H9 (cell line): Measurements from ENCODE around the gene PYHIN1. TPM values are rescaled to one million over a fixed set of nuclear protein-coding genes. Genes with fewer than 3 reads are reported as not detected.

Source experiments
- DNase-seq: peaks from one replicate; pipeline ENCODE4 v3.0.0-alpha.2; 2017
- H2AFZ ChIP-seq: one replicate; pipeline ENCODE4 v1.6.1; 2013; ENCODE audit warnings: mild to moderate bottlenecking, low read length, control low read depth, moderate library complexity
- H2AK5ac ChIP-seq: 2 replicates; pipeline ENCODE4 v1.6.1; 2013; ENCODE audit warnings: low read length, control low read depth, mixed read lengths; ENCODE audit not compliant: insufficient read length
- H2BK120ac ChIP-seq: one replicate; pipeline ENCODE4 v1.6.1; 2013; ENCODE audit warnings: low read depth, mild to moderate bottlenecking, low read length, control low read depth, inconsistent platforms; ENCODE audit not compliant: poor library complexity, severe bottlenecking
- H2BK12ac ChIP-seq: 2 replicates; pipeline ENCODE4 v1.6.1; 2013; ENCODE audit warnings: low read length, control low read depth, mixed read lengths, low read depth; ENCODE audit not compliant: insufficient read length
- H2BK15ac ChIP-seq: 2 replicates; pipeline ENCODE4 v1.6.1; 2013; ENCODE audit warnings: low read depth, low read length, control low read depth
- H2BK20ac ChIP-seq: one replicate; pipeline ENCODE4 v1.6.1; 2013; ENCODE audit warnings: low read depth, mild to moderate bottlenecking, low read length, control low read depth, inconsistent platforms; ENCODE audit not compliant: poor library complexity, severe bottlenecking
- H2BK5ac ChIP-seq: 2 replicates; pipeline ENCODE4 v1.6.1; 2013; ENCODE audit warnings: low read length, control low read depth, mixed read lengths; ENCODE audit not compliant: insufficient read length
- H3K14ac ChIP-seq: 2 replicates; pipeline ENCODE4 v1.6.1; 2013; ENCODE audit warnings: low read length, control low read depth; ENCODE audit not compliant: insufficient read depth
- H3K18ac ChIP-seq: 2 replicates; pipeline ENCODE4 v1.6.1; 2013; ENCODE audit warnings: low read depth, mild to moderate bottlenecking, mixed read lengths, low read length, control low read depth; ENCODE audit not compliant: insufficient read length
- H3K23ac ChIP-seq: 2 replicates; pipeline ENCODE4 v1.6.1; 2013; ENCODE audit warnings: low read length, control low read depth, mixed read lengths, low read depth; ENCODE audit not compliant: insufficient read length
- H3K23me2 ChIP-seq: 2 replicates; pipeline ENCODE4 v1.6.1; 2013; ENCODE audit warnings: low read depth, mild to moderate bottlenecking, mixed read lengths, low read length, control low read depth; ENCODE audit not compliant: insufficient read length, poor library complexity, severe bottlenecking
- H3K27ac ChIP-seq: 2 replicates; pipeline ENCODE4 v1.5.1; 2013; ENCODE audit warnings: low read length, control low read depth, mixed read lengths, low read depth; ENCODE audit not compliant: insufficient read length
- H3K27me3 ChIP-seq: 2 replicates; pipeline ENCODE4 v1.6.1; 2013; ENCODE audit warnings: low read length, control low read depth, inconsistent platforms; ENCODE audit not compliant: insufficient read depth
- H3K4ac ChIP-seq: 2 replicates; pipeline ENCODE4 v1.6.1; 2013; ENCODE audit warnings: low read depth, mild to moderate bottlenecking, control low read depth, inconsistent platforms, low read length, moderate library complexity
- H3K4me1 ChIP-seq: 2 replicates; pipeline ENCODE4 v1.6.1; 2013; ENCODE audit warnings: low read length, control low read depth, inconsistent platforms; ENCODE audit not compliant: insufficient read depth
- H3K4me2 ChIP-seq: 2 replicates; pipeline ENCODE4 v1.6.1; 2013; ENCODE audit warnings: low read length, control low read depth, mixed read lengths; ENCODE audit not compliant: insufficient read length, insufficient read depth
- H3K56ac ChIP-seq: 2 replicates; pipeline ENCODE4 v1.6.1; 2013; ENCODE audit warnings: low read depth, mild to moderate bottlenecking, mixed read lengths, low read length, control low read depth; ENCODE audit not compliant: insufficient read length
- H3K79me1 ChIP-seq: 2 replicates; pipeline ENCODE4 v1.6.1; 2013; ENCODE audit warnings: low read depth, mild to moderate bottlenecking, moderate library complexity, low read length, control low read depth, inconsistent platforms; ENCODE audit not compliant: insufficient read depth, poor library complexity, severe bottlenecking
- H3K79me2 ChIP-seq: 2 replicates; pipeline ENCODE4 v1.6.1; 2013; ENCODE audit warnings: low read length, control low read depth, inconsistent platforms; ENCODE audit not compliant: insufficient read depth
- H3K9ac ChIP-seq: 2 replicates; pipeline ENCODE4 v1.6.1; 2013; ENCODE audit warnings: low read length, control low read depth, mixed read lengths; ENCODE audit not compliant: insufficient read length; ENCODE audit errors: extremely low read depth
- H3K9me3 ChIP-seq: one replicate; pipeline ENCODE4 v1.6.1; 2013; ENCODE audit warnings: low read depth, low read length, inconsistent platforms; ENCODE audit not compliant: control insufficient read depth
- H3T11ph ChIP-seq: one replicate; pipeline ENCODE4 v1.6.1; 2013; ENCODE audit warnings: mild to moderate bottlenecking, low read length, control low read depth, inconsistent platforms
- H4K20me1 ChIP-seq: one replicate; pipeline ENCODE4 v1.6.1; 2013; ENCODE audit not compliant: control insufficient read depth, insufficient read length, insufficient read depth
- H4K5ac ChIP-seq: 2 replicates; pipeline ENCODE4 v1.6.1; 2013; ENCODE audit warnings: low read depth, mild to moderate bottlenecking, mixed read lengths, low read length, control low read depth; ENCODE audit not compliant: insufficient read length
- H4K8ac ChIP-seq: replicated peaks from 2 replicates; pipeline ENCODE4 v1.6.1; 2013; ENCODE audit warnings: low read length, control low read depth, mixed read lengths, low read depth; ENCODE audit not compliant: insufficient read length
- H4K91ac ChIP-seq: 2 replicates; pipeline ENCODE4 v1.6.1; 2013; ENCODE audit warnings: low read depth, mild to moderate bottlenecking, moderate library complexity, mixed read lengths, low read length, control low read depth; ENCODE audit not compliant: insufficient read length
- H3K27ac Mint-ChIP-seq, 3 experiments: 2 replicates in 2 of 3; 3 replicates in 1 of 3; pipeline ENCODE4 v1.8.0; 2020 to 2021; ENCODE audit warnings: mixed read lengths in 3 of 3, mild to moderate bottlenecking in 1 of 3, moderate library complexity in 1 of 3
- H3K27me3 Mint-ChIP-seq: 2 replicates; pipeline ENCODE4 v1.8.0; 2021; ENCODE audit warnings: low read depth, mild to moderate bottlenecking, moderate library complexity, mixed read lengths
- H3K36me3 Mint-ChIP-seq, 3 experiments: 2 replicates in 2 of 3; 3 replicates in 1 of 3; pipeline ENCODE4 v1.8.0; 2020 to 2021; ENCODE audit warnings: low read depth in 3 of 3, mixed read lengths in 3 of 3; ENCODE audit not compliant: insufficient read depth in 1 of 3
- H3K4me1 Mint-ChIP-seq, 2 experiments: 2 replicates each; pipeline ENCODE4 v1.8.0; 2020; ENCODE audit warnings: mixed read lengths in 2 of 2
- H3K4me3 Mint-ChIP-seq, 2 experiments: 2 replicates in 1 of 2; 3 replicates in 1 of 2; pipeline ENCODE4 v1.8.0; 2020 to 2021; ENCODE audit warnings: mild to moderate bottlenecking in 2 of 2, mixed read lengths in 2 of 2, moderate library complexity in 1 of 2
- H3K9me3 Mint-ChIP-seq, 2 experiments: 2 replicates in 1 of 2; 3 replicates in 1 of 2; pipeline ENCODE4 v1.8.0; 2020; ENCODE audit warnings: mild to moderate bottlenecking in 2 of 2, mixed read lengths in 2 of 2, moderate library complexity in 1 of 2
- CTCF ChIP-seq: fragments of 200-600 bp; sonication (generic); conservative IDR thresholded peaks from 3 replicates; pipeline ENCODE4 v1.8.0; 2021; ENCODE audit warnings: antibody characterized with exemption, mild to moderate bottlenecking
- WGBS: extraction: QIAGEN DNeasy Blood & Tissue Kit; methylation state at CpG from one replicate; pipeline ENCODE4 v1.1.7; 2013; ENCODE audit warnings: missing lambda C conversion rate, low lambda C conversion rate, mixed read lengths; ENCODE audit not compliant: insufficient read length; ENCODE audit errors: extremely low coverage; 5-methylcytosine and 5-hydroxymethylcytosine counted together
- total RNA-seq: library from RNA; stranded (reverse); gene quantifications from 2 replicates; pipeline ENCODE4 v1.2.1, GENCODE V29; 2021

PYHIN1 gene
- total RNA-seq, 1 experiment from 2014 or later, result not detected

- Histone ChIP-seq H3K4ac (no peak overlapping the region), H3K79me1 (no peaks in the 10 kb centered on the region), H3K18ac (no peak overlapping the region), H4K20me1 (no peaks in the 10 kb centered on the region), H3K23me2 (peaks cover 7% of the 10 kb centered on the region), H3K56ac (no peak overlapping the region), H2BK5ac (no peak overlapping the region), H3K4me2 (no peak overlapping the region), H3K9ac (no peak overlapping the region), H4K5ac (no peak overlapping the region), H3K27me3 (no peaks in the 10 kb centered on the region), H2BK15ac (no peak overlapping the region), H3K4me1 (no peaks in the 10 kb centered on the region; the same call in 1 of the 2 replicates), H4K8ac (no peak overlapping the region), H2BK20ac (no peak overlapping the region), H3T11ph (no peak overlapping the region), H2AFZ (no peak overlapping the region), H2BK12ac (no peak overlapping the region), H3K9me3 (no peaks in the 10 kb centered on the region), H3K27ac (no peak overlapping the region), H2BK120ac (no peak overlapping the region), H2AK5ac (no peak overlapping the region), H3K23ac (no peak overlapping the region), H4K91ac (no peak overlapping the region), H3K79me2 (no peaks in the 10 kb centered on the region), H3K14ac (no peak overlapping the region)
- no peak for DNase-seq
- H3K4me1 Mint-ChIP-seq, result peaks cover 20 to 24% of the 10 kb centered on the region in 2 experiments
- no peaks in the 10 kb centered on the region for H3K36me3 Mint-ChIP-seq
- TF ChIP-seq CTCF, result no peak
- no peak overlapping the region for H3K27ac Mint-ChIP-seq
- H3K9me3 Mint-ChIP-seq, result no peaks in the 10 kb centered on the region
- peak overlapping the region in 1 of 2 experiments; percentile 79; a peak in 2 of 5 replicates for H3K4me3 Mint-ChIP-seq
- no peaks in the 10 kb centered on the region for H3K27me3 Mint-ChIP-seq
- WGBS, result no CpG with 5 or more reads among the region's 6 CpGs
These were observed 66.9 kb downstream of the PYHIN1 start for GRCh38 chr1:158998037-158998780.
